GM13977 (cell line): ENCODE results near the gene CD248.
A peak's percentile ranks its signal among the peaks of the same experiment; 100 is the strongest.

Experiments
- DNase-seq: peaks from one replicate; pipeline ENCODE4 v3.0.0; 2012; ENCODE audit warnings: low spot score
- CTCF ChIP-seq: IDR thresholded peaks from 2 replicates; pipeline ENCODE4 v1.5.1; 2012; ENCODE audit warnings: mild to moderate bottlenecking, control low read depth; ENCODE audit not compliant: insufficient read depth; ENCODE audit errors: extremely low read depth, missing control alignments
- in situ Hi-C: fragments of 300-500 bp; cut with MboI; formaldehyde crosslinking; loops from one replicate; pipeline ENCODE4 v1.12.0; 2022; ENCODE audit warnings: low sequenced_read_pairs, low pct_unique_long_range_greater_than_20kb, mixed read lengths, inconsistent platforms; ENCODE audit not compliant: unreplicated experiment

The CD248 gene

GRCh38 chr11:66332371-66333219, 15.8 kb upstream of the CD248 start:
- in situ Hi-C loops = no loop called here
- DNase-seq = no peak
- no peak for TF ChIP-seq CTCF

GRCh38 chr11:66331542-66332370, 14.9 kb upstream of the CD248 start:
- no peak for DNase-seq
- in situ Hi-C loops = no loop called here
- TF ChIP-seq CTCF = no peak

GRCh38 chr11:66330931-66331330, 14.1 kb upstream of the CD248 start:
- DNase-seq = no peak
- no peak for TF ChIP-seq CTCF
- in situ Hi-C loops = no loop called here

GRCh38 chr11:66329165-66329673, 12.4 kb upstream of the CD248 start:
- no peak for TF ChIP-seq CTCF
- in situ Hi-C loops = no loop called here
- DNase-seq = no peak

- peak; percentile 90 for DNase-seq
- in situ Hi-C loops = no loop called here
These were observed 11.7 kb upstream of the CD248 start for GRCh38 chr11:66328302-66329144.

More at GRCh38 chr11:66328302-66329144, 11.7 kb upstream of the CD248 start:
- peak; percentile 94 for TF ChIP-seq CTCF
